ENCODE data around the gene HDAC11.

Gene HDAC11

GRCh38 chr3:13529196-13530112 is 49.3 kb downstream of the HDAC11 start:
- H3K4me2 ChIP-seq (ENCODE audit: low read length) = no peak overlapping the region
- no peaks in the 10 kb centered on the region for H3K4me1 ChIP-seq
- H3K9me3 ChIP-seq (ENCODE audit: control insufficient read depth, low read length) = no peaks in the 10 kb centered on the region
- no peak overlapping the region for H3K4me3 ChIP-seq (ENCODE audit: low read depth, low read length)
- H3K9ac ChIP-seq = no peak overlapping the region
- no peaks in the 10 kb centered on the region for H3K79me2 ChIP-seq
- H3K27ac ChIP-seq = no peak overlapping the region
- H2AFZ ChIP-seq = no peak overlapping the region
- no peaks in the 10 kb centered on the region for H3K36me3 ChIP-seq (ENCODE audit: control insufficient read depth, insufficient read depth, low read length)
- no peak for TF ChIP-seq CTCF (IDR thresholded peaks at IDR 0.05)
- no peaks in the 10 kb centered on the region for H3K27me3 ChIP-seq (ENCODE audit: control insufficient read depth, insufficient read depth, low read length)

GRCh38 chr3:13530241-13531009 is 50.3 kb downstream of the HDAC11 start:
- H3K27ac ChIP-seq = no peak overlapping the region
- H3K9me3 ChIP-seq (ENCODE audit: control insufficient read depth, low read length) = no peaks in the 10 kb centered on the region
- no peak overlapping the region for H2AFZ ChIP-seq
- H3K79me2 ChIP-seq = no peaks in the 10 kb centered on the region
- no peak for TF ChIP-seq CTCF (IDR thresholded peaks at IDR 0.05)
- H3K4me3 ChIP-seq (ENCODE audit: low read depth, low read length) = no peak overlapping the region
- H3K4me2 ChIP-seq (ENCODE audit: low read length) = no peak overlapping the region
- no peaks in the 10 kb centered on the region for H3K4me1 ChIP-seq
- H3K27me3 ChIP-seq (ENCODE audit: control insufficient read depth, insufficient read depth, low read length) = no peaks in the 10 kb centered on the region
- H3K9ac ChIP-seq = no peak overlapping the region
- no peaks in the 10 kb centered on the region for H3K36me3 ChIP-seq (ENCODE audit: control insufficient read depth, insufficient read depth, low read length)

- Histone ChIP-seq H3K4me3 (ENCODE audit: low read depth, low read length) (no peak overlapping the region), H3K9ac (no peak overlapping the region), H3K4me2 (ENCODE audit: low read length) (no peak overlapping the region), H3K9me3 (ENCODE audit: control insufficient read depth, low read length) (no peaks in the 10 kb centered on the region), H3K27me3 (ENCODE audit: control insufficient read depth, insufficient read depth, low read length) (no peaks in the 10 kb centered on the region), H2AFZ (no peak overlapping the region), H3K27ac (no peak overlapping the region), H3K36me3 (ENCODE audit: control insufficient read depth, insufficient read depth, low read length) (no peaks in the 10 kb centered on the region), H3K4me1 (no peaks in the 10 kb centered on the region), H3K79me2 (no peaks in the 10 kb centered on the region)
- TF ChIP-seq CTCF (IDR thresholded peaks at IDR 0.05) = no peak
Measured at GRCh38 chr3:13532085-13532484, 52.0 kb downstream of the HDAC11 start.

- H3K9me3 ChIP-seq (ENCODE audit: control insufficient read depth, low read length) = no peaks in the 10 kb centered on the region
- no peak overlapping the region for H3K4me2 ChIP-seq (ENCODE audit: low read length)
- no peaks in the 10 kb centered on the region for H3K79me2 ChIP-seq
- H3K9ac ChIP-seq = no peak overlapping the region
- H3K36me3 ChIP-seq (ENCODE audit: control insufficient read depth, insufficient read depth, low read length) = no peaks in the 10 kb centered on the region
- no peak for TF ChIP-seq CTCF (IDR thresholded peaks at IDR 0.05)
- H3K27ac ChIP-seq = no peak overlapping the region
- H3K4me1 ChIP-seq = no peaks in the 10 kb centered on the region
- no peak overlapping the region for H2AFZ ChIP-seq
- H3K4me3 ChIP-seq (ENCODE audit: low read depth, low read length) = no peak overlapping the region
- no peaks in the 10 kb centered on the region for H3K27me3 ChIP-seq (ENCODE audit: control insufficient read depth, insufficient read depth, low read length)
Measured at GRCh38 chr3:13532631-13533030, 52.5 kb downstream of the HDAC11 start.
